HG03135 (cell line): Measurements from ENCODE around the gene S100A14.

Source experiments
- ATAC-seq: cut with Tn5 transposase; IDR thresholded peaks from one replicate; pipeline ENCODE4 v1.9.1; 2021; ENCODE audit warnings: mild to moderate bottlenecking, moderate library complexity; ENCODE audit not compliant: unreplicated experiment

S100A14 gene

GRCh38 chr1:153639280-153639679, 23.2 kb upstream of the S100A14 start:
- no peak for ATAC-seq

- no peak for ATAC-seq
These were observed 22.1 kb upstream of the S100A14 start for GRCh38 chr1:153638261-153638660.

GRCh38 chr1:153636312-153636711, 20.2 kb upstream of the S100A14 start:
- ATAC-seq = no peak

- ATAC-seq = no peak
These were observed 19.7 kb upstream of the S100A14 start for GRCh38 chr1:153635872-153636271.

- ATAC-seq = peak; percentile 92
These were observed 17.9 kb upstream of the S100A14 start, which contains the start of gene CHTOP for GRCh38 chr1:153633754-153634665. Gene CHTOP, plus strand, starts transcription at chr1:153634066. Its CDS starts 2,523 bp downstream, at chr1:153636589.

GRCh38 chr1:153633161-153633753, 17.1 kb upstream of the S100A14 start:
- no peak for ATAC-seq

- ATAC-seq = no peak
These were observed 15.2 kb upstream of the S100A14 start for GRCh38 chr1:153631047-153632022.

GRCh38 chr1:153630384-153630783, 14.3 kb upstream of the S100A14 start:
- no peak for ATAC-seq

GRCh38 chr1:153629971-153630370, 13.8 kb upstream of the S100A14 start:
- no peak for ATAC-seq

- ATAC-seq = no peak
These were observed 13.2 kb upstream of the S100A14 start for GRCh38 chr1:153629343-153629665.

GRCh38 chr1:153628638-153629342, 12.7 kb upstream of the S100A14 start:
- ATAC-seq = no peak

GRCh38 chr1:153627715-153628626, 11.8 kb upstream of the S100A14 start, which contains the start of gene S100A1:
Gene S100A1, plus strand, starts transcription at chr1:153628434. Its CDS starts 2,088 bp downstream, at chr1:153630522.
- no peak for ATAC-seq

- ATAC-seq = no peak
These were observed 11.0 kb upstream of the S100A14 start, which contains the start of gene S100A13 for GRCh38 chr1:153626904-153627714. Gene S100A13, minus strand, starts transcription at chr1:153627505. Its CDS starts 1,033 bp downstream, at chr1:153626472.

GRCh38 chr1:153626477-153626903, 10.4 kb upstream of the S100A14 start:
- ATAC-seq = no peak

GRCh38 chr1:153624965-153625611, 9.0 kb upstream of the S100A14 start:
- ATAC-seq = no peak

- ATAC-seq = no peak
These were observed 7.0 kb upstream of the S100A14 start for GRCh38 chr1:153623101-153623500.

- no peak for ATAC-seq
These were observed 3.0 kb upstream of the S100A14 start for GRCh38 chr1:153619171-153619570.

GRCh38 chr1:153617663-153618062, 1.5 kb upstream of the S100A14 start:
- peak; percentile 73 for ATAC-seq
